Trophoblast cell (in vitro differentiated cells and primary cell): ENCODE measurements around the gene FHIT.

Experiments used
- DNase-seq, 2 donors: peaks; one replicate each; pipeline ENCODE4 v3.0.0-alpha.2; 2016
- H2AFZ ChIP-seq: 2 replicates; pipeline ENCODE4 v1.6.1; 2013; ENCODE audit warnings: low read length, moderate library complexity, mild to moderate bottlenecking; ENCODE audit not compliant: insufficient read depth, poor library complexity
- H2AK5ac ChIP-seq: 2 replicates; pipeline ENCODE4 v1.6.1; 2013; ENCODE audit warnings: mild to moderate bottlenecking, low read length
- H2BK120ac ChIP-seq: 2 replicates; pipeline ENCODE4 v1.6.1; 2013; ENCODE audit warnings: low read length, mild to moderate bottlenecking, moderate library complexity; ENCODE audit not compliant: insufficient read depth, poor library complexity
- H2BK12ac ChIP-seq: 2 replicates; pipeline ENCODE4 v1.6.1; 2013; ENCODE audit warnings: mild to moderate bottlenecking, low read length, moderate library complexity
- H2BK5ac ChIP-seq: 2 replicates; pipeline ENCODE4 v1.6.1; 2013; ENCODE audit warnings: low read length, low read depth, moderate library complexity, mild to moderate bottlenecking; ENCODE audit not compliant: poor library complexity
- H3K14ac ChIP-seq: 2 replicates; pipeline ENCODE4 v1.6.1; 2013; ENCODE audit warnings: mild to moderate bottlenecking, low read length
- H3K18ac ChIP-seq: 2 replicates; pipeline ENCODE4 v1.6.1; 2013; ENCODE audit warnings: mild to moderate bottlenecking, low read length
- H3K23ac ChIP-seq: 2 replicates; pipeline ENCODE4 v1.6.1; 2013; ENCODE audit warnings: low read length
- H3K27ac ChIP-seq: 2 replicates; pipeline ENCODE4 v1.5.1; 2013; ENCODE audit warnings: low read depth, mild to moderate bottlenecking, inconsistent platforms, low read length, moderate library complexity
- H3K27me3 ChIP-seq: 2 replicates; pipeline ENCODE4 v1.6.1; 2013; ENCODE audit warnings: inconsistent platforms, mild to moderate bottlenecking, low read length, moderate library complexity; ENCODE audit not compliant: insufficient read depth
- H3K36me3 ChIP-seq, 2 experiments: 1 replicate in 1 of 2; 2 replicates in 1 of 2; pipeline ENCODE4 v1.6.1; 2013; ENCODE audit warnings: low read length in 2 of 2, mild to moderate bottlenecking in 2 of 2, moderate library complexity in 1 of 2; ENCODE audit not compliant: insufficient read depth in 2 of 2, control insufficient read depth in 1 of 2
- H3K4ac ChIP-seq: 2 replicates; pipeline ENCODE4 v1.6.1; 2013; ENCODE audit warnings: low read depth, mild to moderate bottlenecking, low read length, moderate library complexity
- H3K4me1 ChIP-seq, 2 experiments: 1 replicate in 1 of 2; 2 replicates in 1 of 2; pipeline ENCODE4 v1.6.1; 2013; ENCODE audit warnings: low read length in 2 of 2, mild to moderate bottlenecking in 2 of 2, moderate library complexity in 1 of 2; ENCODE audit not compliant: insufficient read depth in 2 of 2, control insufficient read depth in 1 of 2
- H3K4me2 ChIP-seq: 2 replicates; pipeline ENCODE4 v1.6.1; 2013; ENCODE audit warnings: inconsistent platforms, mild to moderate bottlenecking, low read length, moderate library complexity
- H3K4me3 ChIP-seq: 2 replicates; pipeline ENCODE4 v1.5.1; 2013; ENCODE audit warnings: mild to moderate bottlenecking, low read depth, low read length, inconsistent platforms
- H3K79me1 ChIP-seq: one replicate; pipeline ENCODE4 v1.6.1; 2013; ENCODE audit warnings: low read length
- H3K79me2 ChIP-seq: 2 replicates; pipeline ENCODE4 v1.6.1; 2013; ENCODE audit warnings: low read length, mild to moderate bottlenecking; ENCODE audit not compliant: control insufficient read depth, insufficient read depth, poor library complexity
- H3K9ac ChIP-seq: 2 replicates; pipeline ENCODE4 v1.6.1; 2013; ENCODE audit warnings: mild to moderate bottlenecking, low read length
- H3K9me3 ChIP-seq: 2 replicates; pipeline ENCODE4 v1.6.1; 2013; ENCODE audit warnings: low read depth, mild to moderate bottlenecking, control low read depth, inconsistent platforms, low read length; ENCODE audit not compliant: insufficient read depth
- H4K12ac ChIP-seq: 2 replicates; pipeline ENCODE4 v1.6.1; 2013; ENCODE audit warnings: low read depth, mild to moderate bottlenecking, low read length, moderate library complexity
- H4K8ac ChIP-seq: 2 replicates; pipeline ENCODE4 v1.6.1; 2013; ENCODE audit warnings: low read depth, mild to moderate bottlenecking, low read length, moderate library complexity
- H4K91ac ChIP-seq: one replicate; pipeline ENCODE4 v1.6.1; 2013; ENCODE audit warnings: low read depth, mild to moderate bottlenecking, low read length, moderate library complexity
- WGBS: extraction: QIAGEN DNeasy Blood & Tissue Kit; methylation state at CpG from one replicate; pipeline ENCODE4 v1.1.7; 2013; ENCODE audit warnings: missing lambda C conversion rate; ENCODE audit not compliant: insufficient read length, insufficient coverage; ENCODE audit errors: extremely low coverage; 5-methylcytosine and 5-hydroxymethylcytosine counted together

FHIT gene

GRCh38 chr3:60916546-60916945 is 334.7 kb downstream of the FHIT start:
- Histone ChIP-seq H2BK120ac (no peak overlapping the region), H2AK5ac (no peak overlapping the region), H3K36me3 (no peaks in the 10 kb centered on the region), H2BK12ac (no peak overlapping the region), H3K4ac (no peak overlapping the region), H3K79me1 (no peaks in the 10 kb centered on the region), H3K27me3 (no peaks in the 10 kb centered on the region), H3K4me2 (no peak overlapping the region), H2AFZ (no peak overlapping the region), H3K79me2 (no peaks in the 10 kb centered on the region), H3K9ac (no peak overlapping the region), H4K12ac (no peak overlapping the region), H4K91ac (no peak overlapping the region), H3K27ac (no peak overlapping the region), H3K4me3 (no peak overlapping the region), H3K9me3 (no peaks in the 10 kb centered on the region), H3K18ac (no peak overlapping the region), H2BK5ac (no peak overlapping the region), H3K14ac (no peak overlapping the region), H3K4me1 (no peaks in the 10 kb centered on the region), H4K8ac (no peak overlapping the region), H3K23ac (no peak overlapping the region)
- 100% methylated on average over 1 of the region's 4 CpGs for WGBS
- no peak for DNase-seq

GRCh38 chr3:60913474-60913873 is 337.8 kb downstream of the FHIT start:
- H3K27ac ChIP-seq: no peak overlapping the region
- no peak overlapping the region for H3K4ac ChIP-seq
- no peak overlapping the region for H3K14ac ChIP-seq
- H2AK5ac ChIP-seq: no peak overlapping the region
- no peak overlapping the region for H2AFZ ChIP-seq
- no peaks in the 10 kb centered on the region for H3K9me3 ChIP-seq
- no peak overlapping the region for H2BK12ac ChIP-seq
- no peak overlapping the region for H4K8ac ChIP-seq
- H4K12ac ChIP-seq: no peak overlapping the region
- no peaks in the 10 kb centered on the region for H3K79me1 ChIP-seq
- no CpG with 5 or more reads among the region's 1 CpG for WGBS
- H3K18ac ChIP-seq: no peak overlapping the region
- no peak for DNase-seq
- H3K23ac ChIP-seq: no peak overlapping the region
- no peak overlapping the region for H2BK5ac ChIP-seq
- no peaks in the 10 kb centered on the region for H3K27me3 ChIP-seq
- H2BK120ac ChIP-seq: no peak overlapping the region
- no peak overlapping the region for H3K4me2 ChIP-seq
- no peaks in the 10 kb centered on the region for H3K4me1 ChIP-seq
- H4K91ac ChIP-seq: no peak overlapping the region
- H3K4me3 ChIP-seq: no peak overlapping the region
- no peaks in the 10 kb centered on the region for H3K36me3 ChIP-seq
- no peaks in the 10 kb centered on the region for H3K79me2 ChIP-seq
- peak overlapping the region; percentile 22 for H3K9ac ChIP-seq

GRCh38 chr3:60912876-60913275 is 338.4 kb downstream of the FHIT start:
- Histone ChIP-seq H4K91ac (no peak overlapping the region), H3K14ac (no peak overlapping the region), H2AFZ (no peak overlapping the region), H2AK5ac (no peak overlapping the region), H4K12ac (no peak overlapping the region), H3K18ac (no peak overlapping the region), H3K79me2 (no peaks in the 10 kb centered on the region), H3K9ac (no peak overlapping the region), H3K4me2 (no peak overlapping the region), H3K23ac (no peak overlapping the region), H3K27ac (no peak overlapping the region), H3K27me3 (no peaks in the 10 kb centered on the region), H2BK12ac (no peak overlapping the region), H2BK120ac (no peak overlapping the region), H3K79me1 (no peaks in the 10 kb centered on the region), H4K8ac (no peak overlapping the region), H3K4ac (no peak overlapping the region), H3K36me3 (no peaks in the 10 kb centered on the region), H3K4me3 (no peak overlapping the region), H3K4me1 (no peaks in the 10 kb centered on the region), H2BK5ac (no peak overlapping the region), H3K9me3 (no peaks in the 10 kb centered on the region)
- no CpG with 5 or more reads among the region's 1 CpG for WGBS
- peak in 1 of 2 donors; percentile 20 for DNase-seq

GRCh38 chr3:60912142-60912541 is 339.1 kb downstream of the FHIT start:
- no peak overlapping the region for H4K8ac ChIP-seq
- H2BK12ac ChIP-seq: no peak overlapping the region
- no peak overlapping the region for H3K9ac ChIP-seq
- WGBS: no CpG with 5 or more reads among the region's 3 CpGs
- no peaks in the 10 kb centered on the region for H3K4me1 ChIP-seq
- no peak overlapping the region for H3K23ac ChIP-seq
- no peak overlapping the region for H3K14ac ChIP-seq
- H3K18ac ChIP-seq: no peak overlapping the region
- no peak overlapping the region for H3K4ac ChIP-seq
- H4K91ac ChIP-seq: no peak overlapping the region
- H3K4me3 ChIP-seq: no peak overlapping the region
- no peak overlapping the region for H3K4me2 ChIP-seq
- H3K9me3 ChIP-seq: no peaks in the 10 kb centered on the region
- no peak overlapping the region for H3K27ac ChIP-seq
- no peak overlapping the region for H2AFZ ChIP-seq
- no peak overlapping the region for H2BK5ac ChIP-seq
- H3K79me2 ChIP-seq: no peaks in the 10 kb centered on the region
- no peak overlapping the region for H4K12ac ChIP-seq
- H3K79me1 ChIP-seq: no peaks in the 10 kb centered on the region
- no peak overlapping the region for H2AK5ac ChIP-seq
- H3K27me3 ChIP-seq: no peaks in the 10 kb centered on the region
- H3K36me3 ChIP-seq: no peaks in the 10 kb centered on the region
- no peak overlapping the region for H2BK120ac ChIP-seq
- peak; percentile 47 to 55 for DNase-seq
